MCF 10A (cell line): ENCODE data around the gene TBXAS1. TPM values are rescaled to one million over a fixed set of nuclear protein-coding genes. Genes with fewer than 3 reads are reported as not detected.

Experiments used
- BruUV-seq: library from RNA; stranded (reverse); fragments of 400-500 nt; replicated peaks from 2 replicates; lab custom pipeline; 2021; lab: Mats Ljungman, UMichigan
- CTCF ChIA-PET: fragments of 300-600 bp; sonication (Branson Sonifier 250); formaldehyde crosslinking; extraction: SDS; loops from one replicate; lab custom pipeline; 2021; ENCODE audit warnings: antibody characterized with exemption, inconsistent platforms; lab: Yijun Ruan, JAX
- POLR2A ChIA-PET: fragments of 300-600, 350-650 bp; sonication (Branson Sonifier 250); formaldehyde crosslinking; extraction: SDS; loops from one replicate; lab custom pipeline; 2020; ENCODE audit warnings: antibody characterized with exemption, inconsistent platforms; lab: Yijun Ruan, JAX
- DNase-seq: peaks from one replicate; pipeline ENCODE4 v3.0.0-alpha.2; 2018; ENCODE audit not compliant: unreplicated experiment
- H3K27ac Mint-ChIP-seq: one replicate; pipeline ENCODE4 v1.8.0; 2022; ENCODE audit warnings: mild to moderate bottlenecking, low read depth, mixed read lengths; ENCODE audit not compliant: unreplicated experiment
- H3K27me3 Mint-ChIP-seq: one replicate; pipeline ENCODE4 v1.8.0; 2022; ENCODE audit warnings: mixed read lengths; ENCODE audit not compliant: insufficient read depth, unreplicated experiment
- H3K36me3 Mint-ChIP-seq: one replicate; pipeline ENCODE4 v1.8.0; 2022; ENCODE audit warnings: mild to moderate bottlenecking, moderate library complexity, mixed read lengths; ENCODE audit not compliant: insufficient read depth, unreplicated experiment
- H3K4me1 Mint-ChIP-seq: one replicate; pipeline ENCODE4 v1.8.0; 2022; ENCODE audit warnings: mixed read lengths; ENCODE audit not compliant: insufficient read depth, unreplicated experiment
- H3K4me3 Mint-ChIP-seq: one replicate; pipeline ENCODE4 v1.8.0; 2022; ENCODE audit warnings: mild to moderate bottlenecking, moderate library complexity, mixed read lengths; ENCODE audit not compliant: unreplicated experiment
- H3K9me3 Mint-ChIP-seq: one replicate; pipeline ENCODE4 v1.8.0; 2022; ENCODE audit warnings: mixed read lengths; ENCODE audit not compliant: unreplicated experiment
- intact Hi-C: fragments of 100-400 bp; cut with micrococcal nuclease; formaldehyde crosslinking; loops from 2 replicates; pipeline ENCODE4 v1.14.1; 2022
- total RNA-seq: library from RNA; stranded (reverse); gene quantifications from 2 replicates; pipeline ENCODE4 v1.2.3, GENCODE V29; 2022
- TF ChIP-seq, protein P1 (sequence below): fragments of 200-600 bp; IDR thresholded peaks from one replicate; pipeline ENCODE4 v1.8.0; 2022; ENCODE audit warnings: antibody characterized with exemption, mild to moderate bottlenecking; ENCODE audit not compliant: unreplicated experiment

TBXAS1 gene
- total RNA-seq, 1 experiment from 2014 or later, result 1.5 TPM

DNA sequence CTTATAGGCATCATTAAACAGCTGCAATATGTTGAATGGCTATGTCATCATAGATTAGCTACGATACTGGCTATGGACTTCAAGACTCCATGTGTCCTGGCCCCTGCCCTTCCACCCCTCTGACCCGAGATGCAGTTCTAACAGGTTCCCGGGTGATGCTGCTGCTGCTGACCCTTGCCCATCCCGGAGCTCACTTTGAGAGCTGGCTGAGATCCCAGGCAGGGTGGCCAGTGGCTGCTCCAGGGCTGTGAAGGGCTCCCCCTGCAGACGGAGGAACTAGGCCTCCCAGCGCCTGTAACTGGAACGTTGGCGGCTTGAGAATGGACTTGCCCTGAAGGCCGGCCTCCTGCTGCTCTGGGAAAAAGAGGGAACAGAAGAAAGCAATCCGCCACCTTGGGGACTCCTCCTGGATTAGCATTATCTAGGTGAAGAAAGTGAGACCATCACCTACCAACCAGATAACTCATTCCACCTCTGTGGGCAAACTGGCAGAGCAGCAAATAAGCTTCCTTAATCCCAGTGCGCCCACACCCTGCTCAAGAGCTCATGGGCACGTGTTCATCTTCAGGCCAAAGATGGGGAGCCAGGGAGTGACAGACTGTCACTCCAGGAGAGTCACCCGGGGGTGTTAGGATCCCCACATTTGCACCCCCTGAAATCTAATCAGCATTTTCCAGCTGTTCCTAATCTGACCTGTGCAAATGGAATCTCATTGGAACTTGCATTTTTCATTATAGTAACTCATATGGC, 176.9 kb downstream of the TBXAS1 start:
- BruUV-seq, result no TSS peak
- TF ChIP-seq, protein P1, sequence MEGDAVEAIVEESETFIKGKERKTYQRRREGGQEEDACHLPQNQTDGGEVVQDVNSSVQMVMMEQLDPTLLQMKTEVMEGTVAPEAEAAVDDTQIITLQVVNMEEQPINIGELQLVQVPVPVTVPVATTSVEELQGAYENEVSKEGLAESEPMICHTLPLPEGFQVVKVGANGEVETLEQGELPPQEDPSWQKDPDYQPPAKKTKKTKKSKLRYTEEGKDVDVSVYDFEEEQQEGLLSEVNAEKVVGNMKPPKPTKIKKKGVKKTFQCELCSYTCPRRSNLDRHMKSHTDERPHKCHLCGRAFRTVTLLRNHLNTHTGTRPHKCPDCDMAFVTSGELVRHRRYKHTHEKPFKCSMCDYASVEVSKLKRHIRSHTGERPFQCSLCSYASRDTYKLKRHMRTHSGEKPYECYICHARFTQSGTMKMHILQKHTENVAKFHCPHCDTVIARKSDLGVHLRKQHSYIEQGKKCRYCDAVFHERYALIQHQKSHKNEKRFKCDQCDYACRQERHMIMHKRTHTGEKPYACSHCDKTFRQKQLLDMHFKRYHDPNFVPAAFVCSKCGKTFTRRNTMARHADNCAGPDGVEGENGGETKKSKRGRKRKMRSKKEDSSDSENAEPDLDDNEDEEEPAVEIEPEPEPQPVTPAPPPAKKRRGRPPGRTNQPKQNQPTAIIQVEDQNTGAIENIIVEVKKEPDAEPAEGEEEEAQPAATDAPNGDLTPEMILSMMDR, result no peak
- no peak overlapping the region for H3K27ac Mint-ChIP-seq

DNA sequence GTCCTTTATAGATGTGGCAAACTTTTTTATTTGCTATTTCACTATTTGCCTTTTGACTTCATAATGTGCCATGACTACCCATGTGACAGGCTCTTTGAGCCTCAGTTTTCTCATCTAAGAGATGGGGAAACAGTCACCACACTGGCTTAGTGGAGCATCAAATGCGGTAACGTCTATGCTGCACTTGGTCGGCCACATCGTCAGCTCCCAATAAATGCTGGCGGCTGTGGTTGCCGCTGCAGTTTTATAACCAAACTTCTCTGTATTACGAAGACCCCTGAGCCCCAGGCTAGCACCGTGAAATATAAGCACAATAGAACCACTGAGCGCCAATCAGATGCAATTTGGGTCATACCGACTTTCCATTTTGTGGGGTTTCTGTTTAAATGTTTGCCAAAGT, 177.5 kb downstream of the TBXAS1 start:
- intact Hi-C loops, result no loop called here
- ChIA-PET CTCF (interaction anchor here (0.7 to 15.7 kb wide), 11 partner anchors 12 to 508 kb away, joined by 3 to 181 read pairs (median 6); no protein-coding TSS in a partner anchor), POLR2A (interaction anchor here (0.6 kb wide), 1 partner anchor 508 kb away, joined by 3 read pairs; no protein-coding TSS in a partner anchor)
- Mint-ChIP-seq H3K4me1 (no peaks in the 10 kb centered on the region), H3K36me3 (no peaks in the 10 kb centered on the region), H3K9me3 (no peaks in the 10 kb centered on the region), H3K27me3 (no peaks in the 10 kb centered on the region), H3K27ac (no peak overlapping the region), H3K4me3 (no peak overlapping the region)
- DNase-seq, result no peak
- no TSS peak for BruUV-seq
- TF ChIP-seq, protein P1, result no peak

More for the DNA sequence above, 176.9 kb downstream of the TBXAS1 start:
- Mint-ChIP-seq H3K9me3 (no peaks in the 10 kb centered on the region), H3K4me1 (no peaks in the 10 kb centered on the region), H3K27me3 (no peaks in the 10 kb centered on the region), H3K4me3 (no peak overlapping the region), H3K36me3 (no peaks in the 10 kb centered on the region)
- no peak for DNase-seq
- POLR2A ChIA-PET, result interaction anchor here (0.6 to 1.3 kb wide), 2 partner anchors 13 to 359 kb away, joined by 4 read pairs; no protein-coding TSS in a partner anchor
- intact Hi-C loops, result no loop called here
- CTCF ChIA-PET, result interaction anchor here (0.6 to 15.7 kb wide), 15 partner anchors 8 to 507 kb away, joined by 3 to 181 read pairs (median 5); no protein-coding TSS in a partner anchor

GRCh38 chr7:140007051-140007690, 178.1 kb downstream of the TBXAS1 start:
- DNase-seq, result no peak
- no TSS peak for BruUV-seq
- CTCF ChIA-PET, result interaction anchor here (0.6 to 15.7 kb wide), 6 partner anchors 333 to 419 kb away, joined by 3 to 181 read pairs (median 8); no protein-coding TSS in a partner anchor
- Mint-ChIP-seq H3K27me3 (no peaks in the 10 kb centered on the region), H3K4me1 (no peaks in the 10 kb centered on the region), H3K27ac (no peak overlapping the region), H3K36me3 (no peaks in the 10 kb centered on the region), H3K9me3 (no peaks in the 10 kb centered on the region), H3K4me3 (no peak overlapping the region)
- POLR2A ChIA-PET, result interaction anchor here (0.6 kb wide), 1 partner anchor 508 kb away, joined by 3 read pairs; no protein-coding TSS in a partner anchor
- TF ChIP-seq, protein P1, result no peak
- intact Hi-C loops, result no loop called here
